Loucy (cell line): Measurements from ENCODE around the gene CYFIP2.

Experiments used
- H2AFZ ChIP-seq: fragments of 200-600 bp; sonication (generic); 2 replicates; pipeline ENCODE4 v1.6.0; 2016; ENCODE audit warnings: antibody characterized with exemption, mild to moderate bottlenecking, low read length, moderate library complexity
- H3F3A ChIP-seq: fragments of 200-600 bp; 2 replicates; pipeline ENCODE4 v1.6.0; 2016; ENCODE audit warnings: antibody characterized with exemption, low read depth, mild to moderate bottlenecking
- H3K27me3 ChIP-seq: fragments of 200-600 bp; sonication (generic); 2 replicates; pipeline ENCODE4 v1.6.1; 2014; ENCODE audit warnings: low read length, mild to moderate bottlenecking; ENCODE audit not compliant: insufficient read depth, poor library complexity, severe bottlenecking
- H3K36me3 ChIP-seq: fragments of 200-600 bp; sonication (generic); 2 replicates; pipeline ENCODE4 v1.6.1; 2016; ENCODE audit warnings: low read length; ENCODE audit not compliant: insufficient read depth
- H3K4me1 ChIP-seq: fragments of 200-600 bp; sonication (generic); 2 replicates; pipeline ENCODE4 v1.5.1; 2014; ENCODE audit warnings: low read length, mild to moderate bottlenecking; ENCODE audit not compliant: insufficient read depth, poor library complexity, severe bottlenecking
- H3K4me2 ChIP-seq: fragments of 200-600 bp; sonication (generic); 2 replicates; pipeline ENCODE4 v1.6.0; 2014; ENCODE audit warnings: antibody characterized with exemption, low read length, low read depth, mild to moderate bottlenecking; ENCODE audit not compliant: poor library complexity, severe bottlenecking
- H3K4me3 ChIP-seq: fragments of 200-600 bp; sonication (generic); 2 replicates; pipeline ENCODE4 v1.5.1; 2014; ENCODE audit warnings: low read length, mild to moderate bottlenecking, mixed read lengths; ENCODE audit not compliant: poor library complexity, severe bottlenecking
- H3K79me2 ChIP-seq: fragments of 200-600 bp; sonication (generic); 2 replicates; pipeline ENCODE4 v1.6.1; 2014; ENCODE audit warnings: low read length; ENCODE audit not compliant: insufficient read depth
- H3K9ac ChIP-seq: fragments of 200-600 bp; sonication (generic); 2 replicates; pipeline ENCODE4 v1.6.0; 2014; ENCODE audit warnings: mild to moderate bottlenecking, low read depth, low read length, moderate library complexity; ENCODE audit not compliant: poor library complexity, severe bottlenecking
- H3K9me2 ChIP-seq: fragments of 200-600 bp; sonication (generic); replicated peaks from 2 replicates; pipeline ENCODE4 v1.6.1; 2016; ENCODE audit warnings: low read depth, low read length, mixed read lengths
- H3K9me3 ChIP-seq: fragments of 200-600 bp; sonication (generic); 2 replicates; pipeline ENCODE4 v1.6.1; 2014; ENCODE audit warnings: mild to moderate bottlenecking, antibody characterized with exemption, low read length, low read depth; ENCODE audit not compliant: insufficient read depth
- H4K20me1 ChIP-seq: fragments of 200-600 bp; sonication (generic); 2 replicates; pipeline ENCODE4 v1.6.0; 2014; ENCODE audit warnings: antibody characterized with exemption, low read length, mild to moderate bottlenecking; ENCODE audit not compliant: insufficient read depth, poor library complexity, severe bottlenecking
- CTCF ChIP-seq: fragments of 200-600 bp; sonication (generic); conservative IDR thresholded peaks from 2 replicates; pipeline ENCODE4 v1.5.1; 2014; ENCODE audit warnings: mild to moderate bottlenecking, antibody characterized with exemption, low read length
- EZH2phosphoT487 ChIP-seq: fragments of 200-600 bp; IDR thresholded peaks from 2 replicates; pipeline ENCODE4 v1.6.1; 2018; ENCODE audit warnings: antibody characterized with exemption, mild to moderate bottlenecking, moderate library complexity, borderline replicate concordance

CYFIP2 gene

GRCh38 chr5:157245476-157245875 is 20.4 kb upstream of the CYFIP2 start:
- no peaks in the 10 kb centered on the region for H4K20me1 ChIP-seq
- peaks cover 90% of the 10 kb centered on the region for H3K36me3 ChIP-seq
- no peaks in the 10 kb centered on the region for H3K4me1 ChIP-seq
- TF ChIP-seq CTCF (no peak), EZH2phosphoT487 (no peak)
- H3K9me2 ChIP-seq: no peaks in the 10 kb centered on the region
- H3K27me3 ChIP-seq: no peaks in the 10 kb centered on the region
- no peak overlapping the region for H2AFZ ChIP-seq
- no peak overlapping the region for H3K4me2 ChIP-seq
- H3K79me2 ChIP-seq: no peaks in the 10 kb centered on the region
- H3K9me3 ChIP-seq: no peaks in the 10 kb centered on the region
- no peak overlapping the region for H3K4me3 ChIP-seq
- H3F3A ChIP-seq: no peaks in the 10 kb centered on the region
- no peak overlapping the region for H3K9ac ChIP-seq

GRCh38 chr5:157245886-157246285 is 20.0 kb upstream of the CYFIP2 start:
- no peak overlapping the region for H3K4me2 ChIP-seq
- H3K27me3 ChIP-seq: no peaks in the 10 kb centered on the region
- no peak overlapping the region for H3K4me3 ChIP-seq
- TF ChIP-seq EZH2phosphoT487 (no peak), CTCF (no peak)
- H3K79me2 ChIP-seq: no peaks in the 10 kb centered on the region
- H3F3A ChIP-seq: no peaks in the 10 kb centered on the region
- H3K4me1 ChIP-seq: no peaks in the 10 kb centered on the region
- no peaks in the 10 kb centered on the region for H3K9me3 ChIP-seq
- H3K9ac ChIP-seq: no peak overlapping the region
- H2AFZ ChIP-seq: no peak overlapping the region
- no peaks in the 10 kb centered on the region for H4K20me1 ChIP-seq
- H3K36me3 ChIP-seq: peaks cover 90% of the 10 kb centered on the region
- no peaks in the 10 kb centered on the region for H3K9me2 ChIP-seq

- H3K27me3 ChIP-seq: no peaks in the 10 kb centered on the region
- H3K4me2 ChIP-seq: no peak overlapping the region
- H2AFZ ChIP-seq: no peak overlapping the region
- H3K9ac ChIP-seq: no peak overlapping the region
- H3K9me2 ChIP-seq: no peaks in the 10 kb centered on the region
- no peaks in the 10 kb centered on the region for H4K20me1 ChIP-seq
- H3K79me2 ChIP-seq: no peaks in the 10 kb centered on the region
- H3K36me3 ChIP-seq: peaks cover 88% of the 10 kb centered on the region
- H3F3A ChIP-seq: no peaks in the 10 kb centered on the region
- no peaks in the 10 kb centered on the region for H3K4me1 ChIP-seq
- no peaks in the 10 kb centered on the region for H3K9me3 ChIP-seq
- TF ChIP-seq EZH2phosphoT487: no peak
- TF ChIP-seq CTCF: no peak
- H3K4me3 ChIP-seq: no peak overlapping the region
These were observed 18.7 kb upstream of the CYFIP2 start for GRCh38 chr5:157247267-157247666.
